HFFc6 (cell line): ENCODE data around the gene PDE4C. TPM values are rescaled to one million over a fixed set of nuclear protein-coding genes. Genes with fewer than 3 reads are reported as not detected.

Source experiments
- DNase-seq: peaks from one replicate; pipeline ENCODE4 v3.0.0-alpha.2; 2018
- H3K27ac Mint-ChIP-seq: 2 replicates; pipeline ENCODE4 v1.8.0; 2020; ENCODE audit warnings: mild to moderate bottlenecking, mixed read lengths
- H3K27me3 Mint-ChIP-seq: 2 replicates; pipeline ENCODE4 v1.8.0; 2021; ENCODE audit warnings: mild to moderate bottlenecking, moderate library complexity, mixed read lengths; ENCODE audit not compliant: insufficient read depth
- H3K36me3 Mint-ChIP-seq: 2 replicates; pipeline ENCODE4 v1.8.0; 2021; ENCODE audit warnings: low read depth, mixed read lengths
- H3K4me1 Mint-ChIP-seq: 2 replicates; pipeline ENCODE4 v1.8.0; 2020; ENCODE audit warnings: low read depth, mixed read lengths
- H3K4me3 Mint-ChIP-seq: 2 replicates; pipeline ENCODE4 v1.8.0; 2020; ENCODE audit warnings: mild to moderate bottlenecking, moderate library complexity, mixed read lengths
- H3K9me3 Mint-ChIP-seq: 2 replicates; pipeline ENCODE4 v1.8.0; 2020; ENCODE audit warnings: mild to moderate bottlenecking, mixed read lengths
- CTCF ChIP-seq: fragments of 200-600 bp; sonication (generic); IDR thresholded peaks from 2 replicates; pipeline ENCODE4 v1.5.0; 2021; ENCODE audit warnings: antibody characterized with exemption, mild to moderate bottlenecking
- total RNA-seq, 6 experiments: library from RNA; stranded (reverse); fragmentation: NEBNext Ultra II Directional; extraction: Animal tissue kit (Norgen Biotek cat#: 25700); gene quantifications; 2 replicates in 1 of 6; 3 replicates in 5 of 6; pipeline ENCODE4 v1.2.3, GENCODE V29; 2021

PDE4C gene
- total RNA-seq, 6 experiments from 2014 or later, result 0.14 TPM; not detected in 5

- no peak overlapping the region for H3K4me3 Mint-ChIP-seq
- TF ChIP-seq CTCF, result no peak
- peaks cover 10% of the 10 kb centered on the region for H3K27me3 Mint-ChIP-seq
- no peaks in the 10 kb centered on the region for H3K9me3 Mint-ChIP-seq
- H3K36me3 Mint-ChIP-seq, result peaks cover 9% of the 10 kb centered on the region; the same call in 1 of the 2 replicates
- no peak for DNase-seq
- H3K27ac Mint-ChIP-seq, result peak overlapping the region; percentile 20; the same call in 1 of the 2 replicates
- peaks cover 19% of the 10 kb centered on the region for H3K4me1 Mint-ChIP-seq
These were observed 27.9 kb downstream of the PDE4C start for GRCh38 chr19:18198374-18198773.

GRCh38 chr19:18197941-18198340 lies 28.3 kb downstream of the PDE4C start:
- peaks cover 15% of the 10 kb centered on the region for H3K4me1 Mint-ChIP-seq
- H3K9me3 Mint-ChIP-seq, result no peaks in the 10 kb centered on the region
- peaks cover 9% of the 10 kb centered on the region; the same call in 1 of the 2 replicates for H3K36me3 Mint-ChIP-seq
- H3K27ac Mint-ChIP-seq, result peak overlapping the region; percentile 20; the same call in 1 of the 2 replicates
- DNase-seq, result no peak
- no peak for TF ChIP-seq CTCF
- H3K4me3 Mint-ChIP-seq, result no peak overlapping the region
- H3K27me3 Mint-ChIP-seq, result peaks cover 11% of the 10 kb centered on the region

- no peaks in the 10 kb centered on the region for H3K9me3 Mint-ChIP-seq
- H3K4me1 Mint-ChIP-seq, result peaks cover 12% of the 10 kb centered on the region
- H3K27me3 Mint-ChIP-seq, result peaks cover 14% of the 10 kb centered on the region
- H3K4me3 Mint-ChIP-seq, result no peak overlapping the region
- no peak for DNase-seq
- H3K27ac Mint-ChIP-seq, result no peak overlapping the region
- no peak for TF ChIP-seq CTCF
- H3K36me3 Mint-ChIP-seq, result peaks cover 7% of the 10 kb centered on the region; the same call in 1 of the 2 replicates
These were observed 28.9 kb downstream of the PDE4C start for GRCh38 chr19:18197306-18197705.

GRCh38 chr19:18196511-18196845 lies 29.8 kb downstream of the PDE4C start:
- peaks cover 18% of the 10 kb centered on the region for H3K4me1 Mint-ChIP-seq
- TF ChIP-seq CTCF, result no peak
- no peak for DNase-seq
- no peak overlapping the region for H3K27ac Mint-ChIP-seq
- H3K9me3 Mint-ChIP-seq, result no peaks in the 10 kb centered on the region
- no peaks in the 10 kb centered on the region for H3K36me3 Mint-ChIP-seq
- H3K27me3 Mint-ChIP-seq, result peaks cover 12% of the 10 kb centered on the region
- no peak overlapping the region for H3K4me3 Mint-ChIP-seq

- no peak for DNase-seq
- H3K4me1 Mint-ChIP-seq, result peaks cover 18% of the 10 kb centered on the region
- H3K36me3 Mint-ChIP-seq, result no peaks in the 10 kb centered on the region
These were observed 31.5 kb downstream of the PDE4C start for GRCh38 chr19:18194554-18195238.

More at GRCh38 chr19:18194554-18195238, 31.5 kb downstream of the PDE4C start:
- Mint-ChIP-seq H3K9me3 (no peaks in the 10 kb centered on the region), H3K4me3 (peak overlapping the region; percentile 98; the same call in 1 of the 2 replicates), H3K27ac (no peak overlapping the region; the same call in 1 of the 2 replicates), H3K27me3 (peaks cover 10% of the 10 kb centered on the region)
- TF ChIP-seq CTCF, result no peak
